Suprapubic skin (tissue), 4 donors: Measurements from ENCODE around the gene RFXANK.

ENCODE experiments used
- CTCF ChIP-seq, 2 donors: fragments of 200-600 bp in 1 of 2; fragments of 450-650 bp in 1 of 2; sonication (generic) in 1 of 2; IDR thresholded peaks; one replicate each; pipeline ENCODE4 v1.5.1; 2016 to 2019; ENCODE audit warnings: antibody characterized with exemption in 2 of 2, mild to moderate bottlenecking in 1 of 2, moderate library complexity in 1 of 2
- POLR2A ChIP-seq, 2 donors: fragments of 450-650 bp; IDR thresholded peaks; one replicate each; pipeline ENCODE4 v1.6.1; 2017; ENCODE audit warnings: antibody characterized with exemption in 2 of 2, mild to moderate bottlenecking in 2 of 2, moderate library complexity in 2 of 2
- POLR2AphosphoS5 ChIP-seq, 3 donors: sonication (generic); formaldehyde crosslinking; IDR thresholded peaks; one replicate each; pipeline ENCODE4 v1.6.1; 2017; ENCODE audit warnings: antibody characterized with exemption in 3 of 3

- TF ChIP-seq CTCF (IDR thresholded peaks at IDR 0.05) (no peak), POLR2AphosphoS5 (IDR thresholded peaks at IDR 0.05) (no peak), POLR2A (IDR thresholded peaks at IDR 0.05) (no peak)
Measured at GRCh38 chr19:19212916-19213315, 20.9 kb downstream of the RFXANK start.
